K562 (cell line): ENCODE data around the gene KNDC1. TPM values are rescaled to one million over a fixed set of nuclear protein-coding genes. Genes with fewer than 3 reads are reported as not detected.

ENCODE experiments used
- ATAC-seq: fragments of 200-7000 bp; cut with Tn5 transposase; 3 replicates; pipeline ENCODE4 v1.9.1; 2020; ENCODE audit warnings: moderate library complexity
- BruUV-seq: library from RNA; stranded (reverse); fragments of 400-500 nt; replicated peaks from 2 replicates; lab custom pipeline; 2021; lab: Mats Ljungman, UMichigan
- CTCF ChIA-PET: fragments of 300-600 bp; formaldehyde crosslinking; extraction: SDS; loops from one replicate; lab custom pipeline; 2021; ENCODE audit warnings: low intra/inter-chr PET ratio; lab: Yijun Ruan, JAX
- POLR2A ChIA-PET: fragments of 300-600, 350-650 bp; sonication (Branson Sonifier 250); formaldehyde crosslinking; extraction: SDS; loops from one replicate; lab custom pipeline; 2021; ENCODE audit warnings: antibody characterized with exemption, inconsistent platforms; lab: Yijun Ruan, JAX
- DNase-seq, 4 experiments: peaks; one replicate each; pipeline versions ENCODE4 v3.0.0 to v3.0.0-alpha.2; 2011 to 2018; ENCODE audit warnings: low spot score in 3 of 4, mixed read lengths in 3 of 4; ENCODE audit errors: extremely low read depth in 1 of 4
- FAIRE-seq: peaks from 2 replicates; lab custom pipeline; 2011; peaks lifted over from hg19 to GRCh38; lab: Jason Lieb, UNC
- H2AFZ ChIP-seq: 2 replicates; pipeline ENCODE4 v1.6.0; 2011; ENCODE audit warnings: low read depth, low read length, control low read depth, inconsistent platforms
- H3K27ac ChIP-seq: fragments of 200-600 bp; 3 replicates; pipeline ENCODE4 v1.8.0; 2011; ENCODE audit warnings: low read depth, mild to moderate bottlenecking, control low read depth, inconsistent platforms, low read length, moderate library complexity, mixed read lengths; ENCODE audit errors: extremely low read depth
- H3K27me3 ChIP-seq, 2 experiments: fragments of 300-600 bp in 1 of 2; 2 replicates in 1 of 2; 3 replicates in 1 of 2; pipeline versions ENCODE4 v1.6.0 to v1.8.0; 2011; ENCODE audit warnings: inconsistent platforms in 2 of 2, low read length in 2 of 2, mild to moderate bottlenecking in 1 of 2, mixed read lengths in 1 of 2, moderate library complexity in 1 of 2; ENCODE audit not compliant: control insufficient read depth in 2 of 2, insufficient read depth in 2 of 2
- H3K36me3 ChIP-seq: fragments of 300-600 bp; 3 replicates; pipeline ENCODE4 v1.8.0; 2011; ENCODE audit warnings: mild to moderate bottlenecking, low read length, inconsistent platforms; ENCODE audit not compliant: control insufficient read depth, insufficient read depth
- H3K4me1 ChIP-seq, 2 experiments: fragments of 200-600 bp in 1 of 2; replicated peaks in 1 of 2; 2 replicates in 1 of 2; 3 replicates in 1 of 2; pipeline versions ENCODE4 v1.5.1 to v1.8.0; 2011; ENCODE audit warnings: inconsistent platforms in 2 of 2, low read length in 2 of 2, mild to moderate bottlenecking in 1 of 2, mixed read lengths in 1 of 2, moderate library complexity in 1 of 2; ENCODE audit not compliant: control insufficient read depth in 2 of 2, insufficient read depth in 2 of 2
- H3K4me2 ChIP-seq: 2 replicates; pipeline ENCODE4 v1.6.1; 2011; ENCODE audit warnings: low read length, control low read depth, inconsistent platforms, mixed read lengths; ENCODE audit not compliant: insufficient read depth
- H3K4me3 ChIP-seq: fragments of 200-600 bp; sonication (generic), shearing (Covaris generic); 2 replicates; pipeline ENCODE4 v1.5.1; 2016; ENCODE audit warnings: control low read depth, inconsistent platforms
- H3K79me2 ChIP-seq: fragments of 200-600 bp; 3 replicates; pipeline ENCODE4 v1.8.0; 2011; ENCODE audit warnings: low read length, inconsistent platforms; ENCODE audit not compliant: control insufficient read depth, insufficient read depth
- H3K9ac ChIP-seq, 2 experiments: 2 replicates each; pipeline versions ENCODE4 v1.6.0 to v1.6.1; 2011; ENCODE audit warnings: low read depth in 2 of 2, low read length in 2 of 2, control low read depth in 1 of 2, inconsistent platforms in 1 of 2, mild to moderate bottlenecking in 1 of 2, mixed read lengths in 1 of 2; ENCODE audit not compliant: insufficient read depth in 1 of 2
- H3K9me1 ChIP-seq: one replicate; pipeline ENCODE4 v1.6.0; 2011; ENCODE audit warnings: inconsistent platforms, mild to moderate bottlenecking, low read length, moderate library complexity; ENCODE audit not compliant: control insufficient read depth, insufficient read depth
- H3K9me3 ChIP-seq: replicated peaks from 2 replicates; pipeline ENCODE4 v1.5.1; 2011; ENCODE audit warnings: low read depth, low read length, inconsistent platforms; ENCODE audit not compliant: control insufficient read depth, insufficient read depth
- H4K20me1 ChIP-seq: replicated peaks from 2 replicates; pipeline ENCODE4 v1.6.1; 2011; ENCODE audit warnings: low read length, inconsistent platforms, mixed read lengths; ENCODE audit not compliant: control insufficient read depth, insufficient read depth
- ATF1 ChIP-seq, 2 experiments: fragments of 450-650 bp in 1 of 2; IDR thresholded peaks; 2 replicates each; pipeline ENCODE4 v1.6.1; 2016; ENCODE audit warnings: missing compliant biosample characterization in 1 of 2, missing genetic modification characterization in 1 of 2
- ELK1 ChIP-seq: sonication (generic); formaldehyde crosslinking; IDR thresholded peaks from 2 replicates; pipeline ENCODE4 v1.8.1; 2022; ENCODE audit warnings: missing genetic modification reagents
- NCOA1 ChIP-seq: fragments of 450-650 bp; IDR thresholded peaks from 2 replicates; pipeline ENCODE4 v1.6.1; 2016; ENCODE audit warnings: low read depth
- UBTF ChIP-seq, 2 experiments: IDR thresholded peaks; 2 replicates each; pipeline ENCODE4 v1.6.1; 2012; ENCODE audit warnings: improper control_type of control experiment in 2 of 2, low read depth in 2 of 2, low read length in 2 of 2, borderline replicate concordance in 1 of 2
- ZNF121 ChIP-seq: sonication (generic); formaldehyde crosslinking; conservative IDR thresholded peaks from 2 replicates; pipeline ENCODE4 v1.8.0; 2022; ENCODE audit warnings: missing genetic modification reagents
- ZNF253 ChIP-seq: fragments of 250-450 bp; sonication (Bioruptor Pico); conservative IDR thresholded peaks from 2 replicates; pipeline ENCODE4 v1.6.1; 2021; ENCODE audit warnings: mild to moderate bottlenecking
- ZNF449 ChIP-seq: fragments of 250-450 bp; sonication (Bioruptor Pico); IDR thresholded peaks from 2 replicates; pipeline ENCODE4 v1.8.0; 2022; ENCODE audit warnings: moderate library complexity, mild to moderate bottlenecking, inconsistent platforms
- WGBS: fragments of 100-300 bp; shearing (Covaris generic); methylation state at CpG from one replicate; pipeline ENCODE4 v1.1.6; 2016; ENCODE audit warnings: low coverage, mixed read lengths; ENCODE audit not compliant: insufficient coverage; ENCODE audit errors: missing lambda C conversion rate; 5-methylcytosine and 5-hydroxymethylcytosine counted together
- in situ Hi-C: fragments of 300-500 bp; cut with MboI; formaldehyde crosslinking; loops from 4 replicates; pipeline ENCODE4 v1.15.0; 2018; ENCODE audit warnings: inconsistent platforms, mixed read lengths
- intact Hi-C: fragments of 100-400 bp; cut with micrococcal nuclease; formaldehyde crosslinking; loops from 2 replicates; pipeline ENCODE4 v1.14.2; 2022
- polyA plus RNA-seq, 8 experiments: library from polyadenylated mRNA; depleted of rRNA in 4 of 8; stranded (reverse) in 5 of 8; unstranded in 3 of 8; fragments of >200 nt; fragmentation: Nextera tagmentation in 2 of 8; fragmentation: Illumina TruSeq in 1 of 8; extraction: Ambion mirVana in 2 of 8; extraction: Trizol in 1 of 8; gene quantifications; 2 replicates each; pipeline versions ENCODE4 v1.2.1 to v1.2.3, GENCODE V29; 2011 to 2014; ENCODE audit warnings: inconsistent platforms in 1 of 8, missing spikeins in 1 of 8
- total RNA-seq, 7 experiments: library from RNA; depleted of rRNA in 6 of 7; stranded (reverse); fragments of >200 nt in 6 of 7; fragmentation: Illumina TruSeq in 2 of 7; extraction: Trizol in 2 of 7; gene quantifications; 2 replicates each; pipeline versions ENCODE4 v1.2.1 to v1.2.3, GENCODE V29; 2011 to 2021; ENCODE audit warnings: low replicate concordance in 1 of 7

Gene KNDC1
- total and polyA plus RNA-seq, 9 of the 15 experiments (the other 6 are each of a cell fraction or from before 2014, with no cell fraction given): 0.07 to 0.26 (median 0.11) TPM; not detected in 6

- Histone ChIP-seq H3K36me3 (no peaks in the 10 kb centered on the region), H3K9me1 (no peaks in the 10 kb centered on the region), H3K9ac (no peak overlapping the region), H3K79me2 (no peaks in the 10 kb centered on the region), H3K4me1 (peaks cover 0 to 4% of the 10 kb centered on the region in 2 experiments; a peak in 2 of 5 replicates), H3K27me3 (peaks cover 0 to 43% of the 10 kb centered on the region in 2 experiments; a peak in 4 of 5 replicates), H3K9me3 (no peaks in the 10 kb centered on the region; the same call in 1 of the 2 replicates), H3K4me2 (no peak overlapping the region), H4K20me1 (no peaks in the 10 kb centered on the region), H2AFZ (no peak overlapping the region), H3K4me3 (no peak overlapping the region), H3K27ac (no peak overlapping the region)
- BruUV-seq: no TSS peak
- in situ Hi-C loops: no loop called here
- FAIRE-seq (no peak), DNase-seq (no peak), ATAC-seq (no peak)
- CTCF ChIA-PET: no interaction called here
- TF ChIP-seq UBTF (IDR thresholded peaks at IDR 0.05; ENCODE audit: borderline replicate concordance in 1 of 2, low read depth in 2 of 2, low read length in 2 of 2) (no peak), ZNF121 (CRISPR knock-in tag) (no peak), NCOA1 (no peak), ZNF449 (no peak), ELK1 (CRISPR knock-in tag) (no peak), ZNF253 (CRISPR knock-in tag) (no peak), ATF1 (CRISPR knock-in tag; IDR thresholded peaks at IDR 0.05) (no peak), ATF1 (tag; IDR thresholded peaks at IDR 0.05) (no peak)
- 3% methylated on average over 21 of the region's 23 CpGs for WGBS
- POLR2A ChIA-PET: no interaction called here
- intact Hi-C loops: no loop called here
Measured at GRCh38 chr10:133180965-133181639, 21.1 kb downstream of the KNDC1 start.
